ENCODE measurements around the gene SMOC1. TPM values are rescaled to one million over a fixed set of nuclear protein-coding genes. Genes with fewer than 3 reads are reported as not detected.

Gene SMOC1
- total RNA-seq, 1 experiment from 2014 or later, result not detected

GRCh38 chr14:70020352-70021170, 141.3 kb downstream of the SMOC1 start:
- ATAC-seq (no peak; the same call in 1 of the 2 replicates), DNase-seq (no peak)
- ChIA-PET POLR2A (ENCODE audit: unreplicated experiment) (no interaction called here), CTCF (interaction anchor here (0.6 kb wide), 1 partner anchor 184 kb away, joined by 3 read pairs; no protein-coding TSS in a partner anchor)
- Histone ChIP-seq H3K79me2 (ENCODE audit: low read length) (no peaks in the 10 kb centered on the region), H3K4me1 (ENCODE audit: insufficient read depth, low read length) (no peaks in the 10 kb centered on the region), H3K27ac (ENCODE audit: low read length) (no peak overlapping the region), H3K36me3 (ENCODE audit: low read depth, low read length) (no peaks in the 10 kb centered on the region), H3K9me2 (replicated peaks; ENCODE audit: low read length) (no peaks in the 10 kb centered on the region), H3K4me3 (ENCODE audit: low read length) (no peak overlapping the region), H3K9ac (ENCODE audit: low read length) (no peak overlapping the region), H3F3A (ENCODE audit: low read length, unreplicated experiment) (no peaks in the 10 kb centered on the region), H4K20me1 (ENCODE audit: low read length) (no peaks in the 10 kb centered on the region), H3K4me2 (ENCODE audit: low read length) (no peak overlapping the region), H3K9me3 (ENCODE audit: low read length) (no peaks in the 10 kb centered on the region), H2AFZ (ENCODE audit: low read length) (no peak overlapping the region), H3K27me3 (ENCODE audit: low read length) (peaks cover 95% of the 10 kb centered on the region)
- intact Hi-C loops (cut with micrococcal nuclease), result no loop called here
- BruUV-seq (replicated peaks), result no TSS peak
- no peak for TF ChIP-seq EZH2phosphoT487 (IDR thresholded peaks at IDR 0.05; ENCODE audit: borderline replicate concordance, low read length)
- no peak for TF ChIP-seq EZH2 (IDR thresholded peaks at IDR 0.05; ENCODE audit: low read length, unreplicated experiment)
- no peak for TF ChIP-seq CTCF (conservative IDR thresholded peaks at IDR 0.05; ENCODE audit: low read depth, low read length)

- no peak overlapping the region for H3K4me2 ChIP-seq (ENCODE audit: low read length)
- no peaks in the 10 kb centered on the region for H3K79me2 ChIP-seq (ENCODE audit: low read length)
- ChIA-PET CTCF (interaction anchor here (0.6 kb wide), 1 partner anchor 185 kb away, joined by 3 read pairs; no protein-coding TSS in a partner anchor), POLR2A (ENCODE audit: unreplicated experiment) (no interaction called here)
- no peak overlapping the region for H2AFZ ChIP-seq (ENCODE audit: low read length)
- DNase-seq (no peak), ATAC-seq (no peak)
- no peak overlapping the region for H3K27ac ChIP-seq (ENCODE audit: low read length)
- H3K9ac ChIP-seq (ENCODE audit: low read length), result no peak overlapping the region
- H3K9me2 ChIP-seq (replicated peaks; ENCODE audit: low read length), result no peaks in the 10 kb centered on the region
- H3K9me3 ChIP-seq (ENCODE audit: low read length), result no peaks in the 10 kb centered on the region
- no peaks in the 10 kb centered on the region for H3F3A ChIP-seq (ENCODE audit: low read length, unreplicated experiment)
- no peaks in the 10 kb centered on the region for H4K20me1 ChIP-seq (ENCODE audit: low read length)
- TF ChIP-seq EZH2 (IDR thresholded peaks at IDR 0.05; ENCODE audit: low read length, unreplicated experiment) (no peak), EZH2phosphoT487 (IDR thresholded peaks at IDR 0.05; ENCODE audit: borderline replicate concordance, low read length) (no peak), CTCF (conservative IDR thresholded peaks at IDR 0.05; ENCODE audit: low read depth, low read length) (no peak)
- H3K4me1 ChIP-seq (ENCODE audit: insufficient read depth, low read length), result no peaks in the 10 kb centered on the region
- H3K27me3 ChIP-seq (ENCODE audit: low read length), result peaks cover 95% of the 10 kb centered on the region
- no peaks in the 10 kb centered on the region for H3K36me3 ChIP-seq (ENCODE audit: low read depth, low read length)
- no peak overlapping the region for H3K4me3 ChIP-seq (ENCODE audit: low read length)
- BruUV-seq (replicated peaks), result no TSS peak
- intact Hi-C loops (cut with micrococcal nuclease), result no loop called here
Observed at GRCh38 chr14:70021548-70022220, 142.5 kb downstream of the SMOC1 start.

Measured in PC-3 (cell line).